NK-92 (cell line): ENCODE measurements around the gene GAS2L2.
"Not testable (repeated sequence)": the region's sequence is repeated elsewhere in the genome, so short reads cannot be mapped to it uniquely, and the experiment has no call there.

Experiments used
- DNase-seq: peaks from one replicate; lab custom pipeline; 2025; ENCODE audit not compliant: unreplicated experiment; lab: John Stamatoyannopoulos, UW

GAS2L2 gene

DNA sequence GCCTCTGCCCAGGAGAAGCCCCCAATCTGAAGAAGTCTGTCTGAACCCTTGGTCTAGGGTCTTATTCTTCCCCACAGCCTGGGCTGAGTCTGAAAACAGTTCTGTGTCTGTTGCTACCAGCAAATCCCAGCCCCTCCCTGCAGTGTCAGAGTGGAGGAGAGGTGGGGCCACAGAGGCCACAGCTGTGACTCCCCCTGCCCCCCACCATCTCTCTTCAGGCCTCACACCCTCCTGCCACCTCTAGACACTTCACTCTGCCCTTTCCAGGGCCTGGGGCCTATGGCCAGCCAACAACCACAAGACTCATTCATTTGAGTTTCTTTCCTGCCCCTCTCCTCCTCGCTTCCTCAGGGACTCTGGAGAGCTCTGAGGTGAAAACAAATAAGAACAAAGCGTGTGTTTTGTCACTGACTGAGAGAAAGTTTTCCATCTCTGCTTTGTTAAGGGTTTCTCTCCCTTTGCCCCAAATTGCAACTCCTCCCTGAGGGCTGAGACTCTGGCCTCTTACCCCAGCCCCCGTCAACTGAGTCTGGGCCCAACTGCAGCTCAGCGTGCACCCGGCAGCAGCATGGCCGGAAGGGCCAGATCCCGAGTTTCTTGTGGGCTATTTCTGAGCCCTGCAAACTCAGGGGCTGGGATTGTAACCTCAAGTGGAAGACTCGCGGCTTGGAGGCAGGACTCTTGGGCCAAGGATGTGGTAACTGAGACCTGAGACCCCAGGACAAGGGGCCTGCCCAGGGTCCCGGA lies 20.8 kb upstream of the GAS2L2 start:
- no peak for DNase-seq

DNA sequence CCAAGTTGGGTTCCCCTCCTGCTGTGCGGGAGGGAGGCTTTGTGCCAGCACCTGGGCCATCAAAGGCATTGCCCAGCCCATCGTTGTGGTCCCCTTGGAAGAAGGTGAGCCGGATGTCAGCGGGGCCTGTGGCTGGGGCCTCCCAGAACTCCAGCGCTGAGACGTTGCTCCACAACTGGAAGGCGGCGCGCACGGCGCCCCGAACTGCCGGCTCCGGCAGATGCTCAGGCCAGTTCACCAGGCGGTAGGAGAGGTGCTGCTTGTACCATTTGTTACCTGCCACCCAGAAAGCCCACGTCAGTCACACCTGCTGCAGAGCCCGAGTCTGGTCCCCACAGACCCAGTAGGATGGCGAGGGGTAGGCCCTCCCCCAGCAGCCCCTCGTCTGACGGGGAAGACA lies 20.1 kb upstream of the GAS2L2 start:
- DNase-seq, result no peak

DNA sequence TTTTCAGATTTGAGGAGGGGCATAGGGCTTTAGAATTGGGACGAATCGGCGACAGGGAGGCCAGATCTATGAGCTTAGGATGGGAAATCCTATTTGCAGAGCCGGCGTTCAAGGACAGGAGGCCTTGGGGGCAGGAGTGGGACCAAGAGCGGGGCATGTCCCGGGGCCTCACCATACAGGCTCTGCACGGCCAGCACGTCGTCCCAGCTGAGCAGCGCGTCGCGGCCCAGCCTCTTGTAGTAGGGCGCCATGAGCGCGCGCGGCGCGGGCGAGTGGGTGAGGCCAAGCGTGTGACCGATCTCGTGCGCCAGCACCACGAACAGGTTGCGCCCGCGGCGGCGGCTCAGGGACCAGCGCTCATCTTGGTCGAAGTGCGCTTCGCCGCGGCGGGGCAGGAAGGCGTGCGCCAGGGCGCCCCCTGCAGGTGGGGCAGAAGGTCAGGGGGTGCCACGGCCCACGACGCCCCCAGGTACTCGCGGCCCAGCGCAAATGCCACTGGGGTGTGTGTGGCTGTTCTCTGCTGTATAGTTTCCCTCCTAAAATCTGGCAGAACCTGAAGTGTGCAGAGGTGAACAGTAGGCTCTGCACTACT lies 17.0 kb upstream of the GAS2L2 start:
- no peak for DNase-seq

DNA sequence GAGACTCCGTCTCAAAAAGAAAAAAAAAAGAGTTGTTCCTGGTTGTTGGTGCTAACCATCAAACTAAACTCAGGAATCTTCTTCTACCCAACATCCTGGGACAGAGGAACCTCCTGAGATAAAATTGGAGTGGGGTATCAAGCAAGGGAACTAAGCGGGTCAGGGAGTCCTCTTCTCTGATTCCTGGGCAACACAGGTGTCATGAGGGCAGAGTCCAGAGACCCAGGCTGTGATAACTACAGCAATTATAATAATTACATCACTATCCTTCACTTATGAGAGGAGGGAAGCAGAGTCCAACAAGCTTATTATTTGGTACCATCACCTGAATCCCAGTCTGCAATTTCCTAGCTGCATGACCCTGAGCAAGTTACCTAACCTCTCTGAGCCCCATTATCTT lies 15.8 kb upstream of the GAS2L2 start:
- no peak for DNase-seq

DNA sequence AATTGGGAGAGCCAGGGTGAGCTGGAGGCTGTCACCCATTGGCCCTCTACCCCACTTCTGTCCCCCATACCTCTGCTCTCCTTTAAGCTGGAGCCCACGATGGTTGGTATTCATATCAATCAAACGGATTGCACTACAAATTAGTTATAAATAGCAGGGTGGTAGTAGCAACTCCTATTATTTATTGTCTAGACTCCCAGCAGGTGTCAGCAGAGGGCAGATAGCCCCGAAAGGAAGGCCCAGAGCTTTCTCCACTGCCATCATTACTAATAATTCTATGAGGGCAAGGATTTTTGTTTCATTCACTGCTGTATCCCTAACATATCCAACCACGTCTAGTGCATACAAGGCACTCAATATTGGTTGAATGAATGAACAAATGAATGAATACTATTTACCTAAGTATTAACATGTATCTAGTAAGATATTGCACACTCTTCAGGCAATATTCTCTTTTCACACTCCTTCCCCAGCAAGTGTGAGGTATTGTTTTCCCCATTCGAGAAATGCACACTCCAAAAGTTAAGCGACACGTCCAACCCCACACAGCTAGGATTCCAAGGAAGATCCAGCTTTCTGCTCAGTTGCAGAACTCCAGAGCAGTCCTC lies 14.0 kb upstream of the GAS2L2 start:
- no peak for DNase-seq

DNA sequence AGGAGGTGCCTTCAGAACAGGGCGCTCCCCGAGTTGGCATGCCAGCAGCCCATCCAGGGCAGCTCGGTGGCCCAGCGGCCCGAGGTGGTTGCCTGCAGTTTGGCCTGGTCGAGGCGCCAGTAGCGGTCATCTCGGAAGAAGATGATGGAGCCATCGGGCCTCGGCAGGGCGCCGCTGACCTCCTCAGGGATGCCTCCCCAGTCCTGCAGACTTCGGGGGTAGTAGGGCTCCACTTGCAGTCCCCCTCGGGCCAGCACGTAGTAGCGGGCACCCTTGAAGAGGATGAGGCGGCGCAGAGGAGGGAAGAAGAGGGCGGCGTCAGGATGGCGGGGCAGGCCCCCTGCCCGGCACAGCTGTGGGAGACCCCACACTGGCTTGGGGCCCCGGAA lies 13.4 kb upstream of the GAS2L2 start:
- no peak for DNase-seq

DNA sequence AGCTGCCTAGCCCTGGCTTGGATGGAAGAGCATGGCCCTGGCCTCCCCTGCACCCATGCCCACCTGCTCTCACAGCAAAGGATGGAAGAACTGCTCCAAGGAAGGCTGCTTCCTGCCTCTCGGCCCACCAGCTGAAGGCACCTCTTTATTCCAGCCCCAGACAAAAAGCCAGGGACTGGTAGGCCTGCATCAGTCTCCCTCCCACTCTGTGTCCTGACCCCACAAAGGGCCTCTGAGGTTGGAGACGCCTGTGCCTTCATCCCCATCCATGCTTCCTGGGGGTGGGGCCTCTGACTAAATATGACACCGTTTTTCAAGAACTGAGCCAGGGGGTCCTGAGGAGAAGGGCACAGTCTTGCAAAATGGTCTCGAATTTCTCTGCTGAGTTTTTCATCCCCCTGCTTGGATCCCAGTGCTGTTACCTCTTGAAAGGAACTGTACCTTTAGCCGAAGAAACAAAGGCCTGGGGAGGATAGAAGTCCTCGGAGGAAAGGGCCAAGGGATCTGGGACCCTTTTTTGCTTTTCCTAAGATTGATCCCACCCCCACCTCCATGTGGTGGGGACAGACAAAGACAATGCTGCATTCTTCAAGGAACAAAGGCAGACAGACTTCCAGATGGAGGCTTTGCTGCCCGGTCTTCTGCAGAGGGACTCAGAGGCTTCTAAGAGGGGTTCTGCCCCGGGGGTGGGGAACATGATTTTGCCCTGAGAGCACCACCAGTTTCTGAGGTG lies 12.9 kb upstream of the GAS2L2 start:
- no peak for DNase-seq

DNA sequence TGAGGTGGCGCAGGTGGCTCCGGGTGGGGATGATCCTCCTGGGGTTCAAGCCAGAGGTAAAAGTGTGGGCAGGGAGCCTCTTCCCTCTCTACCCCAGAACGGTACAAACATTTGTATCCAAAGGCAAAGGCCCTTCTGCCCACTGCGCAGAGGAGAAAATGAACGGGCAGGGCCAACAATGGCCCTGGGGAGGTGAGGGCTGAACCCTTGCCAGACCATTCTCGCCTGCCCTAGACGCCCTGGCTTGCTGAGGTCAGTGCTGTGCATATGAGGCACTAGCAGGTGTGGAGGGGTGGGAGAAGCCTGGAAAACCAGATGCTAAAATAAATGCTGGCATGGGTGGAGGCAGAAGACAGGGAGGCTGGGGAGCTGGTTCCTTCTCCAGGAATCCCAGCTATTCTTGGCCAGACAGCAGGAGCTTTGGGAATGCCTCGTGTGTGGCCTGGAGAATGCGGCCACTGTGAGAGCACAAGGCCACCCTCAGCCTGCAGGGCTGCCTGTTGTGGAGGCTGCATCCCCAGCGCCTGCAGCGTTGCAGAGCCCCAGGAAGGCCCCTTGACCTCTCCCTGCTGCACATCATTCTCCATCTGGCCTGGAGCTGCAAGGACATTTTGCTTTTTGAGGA lies 12.2 kb upstream of the GAS2L2 start:
- no peak for DNase-seq

DNA sequence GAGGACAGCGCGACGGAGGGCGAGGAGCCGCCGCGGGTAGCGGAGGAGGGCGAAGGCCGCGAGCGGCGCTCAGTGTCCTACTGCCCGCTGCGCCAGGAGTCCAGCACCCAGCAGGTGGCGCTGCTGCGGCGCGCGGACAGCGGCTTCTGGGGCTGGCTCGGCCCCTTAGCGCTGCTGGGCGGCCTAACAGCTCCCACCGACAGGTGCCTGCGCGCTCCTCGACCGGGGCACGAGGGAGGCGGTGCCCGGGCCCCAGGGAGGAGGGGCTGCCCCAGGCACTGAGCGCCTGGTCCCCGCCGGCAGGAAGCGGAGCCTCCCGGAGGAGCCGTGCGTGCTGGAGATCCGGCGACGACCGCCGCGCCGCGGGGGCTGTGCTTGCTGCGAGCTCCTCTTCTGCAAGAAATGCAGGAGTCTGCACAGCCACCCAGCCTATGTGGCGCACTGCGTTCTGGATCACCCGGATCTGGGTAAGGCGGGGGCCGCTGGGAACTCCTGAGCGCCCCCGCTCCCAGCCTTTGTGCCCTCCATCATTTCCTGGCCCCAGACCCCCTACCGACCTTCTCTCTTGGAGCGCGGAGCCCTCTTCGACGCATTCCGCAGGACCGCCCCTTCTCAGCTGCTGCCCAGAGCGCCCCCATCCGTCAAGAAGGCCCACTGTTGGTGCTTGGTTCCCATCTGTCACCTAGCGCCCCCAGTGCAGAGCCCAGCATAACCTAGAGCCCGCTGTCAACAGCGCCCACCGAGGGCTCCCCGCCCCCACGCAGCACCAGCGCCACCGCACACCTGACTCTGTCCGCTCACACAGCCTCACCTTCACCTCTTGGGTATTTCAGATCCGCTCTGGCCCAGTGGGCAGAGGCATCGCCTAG lies 11.3 kb upstream of the GAS2L2 start:
- DNase-seq, result no peak

DNA sequence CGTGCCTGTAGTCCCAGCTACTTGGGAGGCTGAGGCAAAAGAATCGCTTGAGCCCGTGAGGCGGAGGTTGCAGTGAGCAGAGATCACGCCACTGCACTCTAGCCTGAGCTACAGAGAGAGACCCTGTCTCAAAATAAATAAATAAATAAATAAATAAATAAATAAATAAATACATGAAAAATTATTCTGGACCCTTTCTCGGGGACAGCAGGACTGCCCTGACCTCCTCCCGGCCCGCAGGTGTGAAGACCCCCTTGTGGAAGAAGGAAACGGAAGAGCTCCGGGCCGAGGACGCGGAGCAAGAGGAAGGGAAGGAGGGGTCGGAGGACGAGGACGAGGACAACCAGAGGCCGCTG lies 10.7 kb upstream of the GAS2L2 start:
- no peak for DNase-seq

DNA sequence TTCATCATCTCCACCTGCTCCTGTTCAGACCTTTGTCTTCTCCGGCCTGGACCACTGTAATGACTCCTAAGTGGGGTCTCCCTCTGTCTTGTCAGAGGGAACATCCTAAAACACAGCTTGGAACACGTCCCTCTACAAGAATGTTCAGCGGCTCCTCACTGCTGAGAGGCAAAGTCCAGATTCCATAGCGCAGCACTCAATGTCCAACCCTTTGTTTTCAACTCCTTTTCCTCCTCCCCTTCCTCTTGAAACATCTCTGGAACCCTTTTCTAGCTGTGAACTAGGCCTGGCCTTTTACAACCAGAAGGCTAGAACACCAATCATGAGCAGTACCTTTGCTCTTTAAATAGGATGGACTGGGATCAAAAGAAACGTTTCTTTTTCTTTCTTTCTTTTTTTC lies 8.6 kb upstream of the GAS2L2 start:
- DNase-seq, result no peak

DNA sequence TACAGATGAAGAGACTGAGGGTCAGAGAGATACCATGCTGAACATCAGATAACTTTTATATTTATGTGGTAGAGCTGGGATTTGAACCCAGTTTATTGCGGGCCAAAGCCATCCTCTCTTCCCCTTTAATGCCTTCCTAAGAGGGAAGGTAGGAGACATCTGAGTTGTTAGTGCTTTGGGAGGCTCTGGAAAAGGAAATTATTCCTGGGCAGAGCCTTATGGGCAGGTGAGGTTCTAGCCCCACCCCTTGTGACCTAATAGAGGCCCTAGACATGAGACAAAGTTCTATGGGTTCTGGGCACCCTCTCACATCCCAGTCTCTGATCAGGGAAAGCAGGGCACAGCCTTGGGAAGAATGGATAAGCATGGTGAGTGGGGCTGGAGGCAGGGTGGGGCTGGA lies 7.5 kb upstream of the GAS2L2 start, which contains the start of gene C17orf50:
Gene C17orf50 (plus strand): TSS at position 301 of the 400 bp plus-strand sequence. CDS start 55 bp downstream, at position 356.
- no peak for DNase-seq

DNA sequence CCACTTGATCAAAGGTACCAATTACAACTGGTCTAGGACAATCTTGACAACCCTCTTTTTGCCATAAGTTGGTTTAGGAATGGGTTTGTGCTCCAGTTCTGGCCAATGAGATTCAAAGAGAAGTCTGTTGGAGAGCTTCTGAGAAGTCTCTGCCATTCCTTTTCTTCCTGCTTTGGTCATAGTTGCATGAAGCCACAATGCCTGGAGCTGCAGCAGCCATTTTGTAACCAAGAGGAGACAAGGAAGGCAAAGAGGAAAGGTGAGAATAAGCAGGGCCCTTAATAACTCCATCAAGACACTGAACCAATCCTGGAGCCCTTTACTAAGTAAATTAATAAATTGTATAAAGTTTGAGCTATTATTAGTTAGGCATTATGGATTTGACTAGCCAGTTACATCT lies 4.2 kb upstream of the GAS2L2 start:
- no peak for DNase-seq

DNA sequence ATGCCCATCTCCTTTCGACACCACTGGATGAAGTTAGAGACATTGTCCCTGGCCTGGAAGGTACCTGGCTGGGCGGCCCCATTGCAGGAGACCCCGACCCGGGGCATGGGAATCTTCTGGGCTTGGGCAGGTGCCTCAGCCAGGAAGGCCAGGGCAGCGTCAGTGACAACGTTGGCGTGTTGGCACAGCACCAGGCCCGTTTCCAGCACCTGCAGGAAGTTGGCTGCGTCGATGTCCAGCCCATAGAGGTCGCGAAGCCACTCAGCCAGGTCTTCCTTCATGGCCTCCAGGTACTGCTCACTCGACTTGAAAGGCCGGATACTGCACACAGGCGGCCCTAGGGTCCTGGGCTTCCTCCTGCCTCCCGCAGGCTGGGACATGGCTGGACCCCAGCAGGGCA lies 568 bp downstream of the GAS2L2 start:
- no peak for DNase-seq

DNA sequence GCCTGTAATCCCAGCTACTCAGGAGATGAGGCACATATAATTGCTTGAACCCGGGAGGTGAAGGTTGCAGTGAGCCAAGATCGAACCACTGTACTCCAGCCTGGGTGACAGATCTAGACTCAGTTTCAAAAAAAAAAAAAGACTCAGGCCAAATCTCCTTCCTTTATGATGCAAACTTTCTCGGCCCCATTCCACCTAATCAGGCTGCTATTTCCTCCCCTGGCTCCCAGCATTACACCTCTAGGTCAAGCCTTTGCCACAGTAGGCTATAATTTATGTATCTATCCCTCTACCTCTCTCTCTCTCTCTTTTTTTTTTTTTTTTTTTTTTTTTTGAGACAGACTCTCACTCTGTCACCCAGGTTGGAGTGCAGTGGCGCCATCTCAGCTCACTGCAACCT lies 1.5 kb downstream of the GAS2L2 start:
- DNase-seq, result not testable (repeated sequence)

DNA sequence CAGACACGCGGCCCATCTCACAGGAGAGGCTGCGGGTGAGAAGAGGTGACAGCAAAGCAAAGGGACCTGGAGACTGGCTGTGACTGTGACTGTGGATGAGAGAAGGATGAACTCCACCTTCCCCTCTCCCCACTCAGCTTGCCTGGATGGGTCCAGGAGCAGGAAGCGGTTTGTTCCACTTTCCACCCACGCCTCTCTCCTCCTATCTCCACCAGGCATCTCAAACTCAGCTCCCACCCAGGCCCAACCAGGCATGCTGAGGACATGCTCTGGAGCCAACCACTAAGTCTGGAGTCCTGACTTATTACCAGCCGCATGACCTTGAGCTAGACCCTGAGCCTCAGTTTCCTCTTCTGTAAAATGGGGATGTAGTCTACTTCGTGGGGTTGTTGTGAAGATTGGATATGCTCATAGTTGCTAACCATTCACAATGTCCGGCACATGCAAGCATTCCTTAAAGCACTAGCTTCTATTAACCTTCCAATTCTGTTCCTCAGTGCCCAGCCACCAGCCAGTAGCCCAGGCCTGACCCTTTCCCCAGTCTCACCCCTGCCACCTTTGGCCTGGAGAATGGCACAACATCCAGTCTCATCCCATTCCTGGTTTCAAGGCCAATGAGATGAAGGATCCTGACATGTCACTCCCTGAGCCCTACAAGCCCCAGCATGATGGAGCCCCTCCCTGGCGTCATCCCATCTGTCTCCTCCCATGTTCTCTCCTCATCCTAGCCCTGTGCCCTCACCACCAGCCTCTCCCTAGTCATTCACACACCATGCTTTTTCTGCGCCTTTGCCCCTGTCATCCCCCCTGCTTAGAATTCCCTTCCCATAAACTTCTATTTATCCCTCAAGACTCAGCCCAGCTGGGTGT lies 2.3 kb downstream of the GAS2L2 start:
- no peak for DNase-seq

DNA sequence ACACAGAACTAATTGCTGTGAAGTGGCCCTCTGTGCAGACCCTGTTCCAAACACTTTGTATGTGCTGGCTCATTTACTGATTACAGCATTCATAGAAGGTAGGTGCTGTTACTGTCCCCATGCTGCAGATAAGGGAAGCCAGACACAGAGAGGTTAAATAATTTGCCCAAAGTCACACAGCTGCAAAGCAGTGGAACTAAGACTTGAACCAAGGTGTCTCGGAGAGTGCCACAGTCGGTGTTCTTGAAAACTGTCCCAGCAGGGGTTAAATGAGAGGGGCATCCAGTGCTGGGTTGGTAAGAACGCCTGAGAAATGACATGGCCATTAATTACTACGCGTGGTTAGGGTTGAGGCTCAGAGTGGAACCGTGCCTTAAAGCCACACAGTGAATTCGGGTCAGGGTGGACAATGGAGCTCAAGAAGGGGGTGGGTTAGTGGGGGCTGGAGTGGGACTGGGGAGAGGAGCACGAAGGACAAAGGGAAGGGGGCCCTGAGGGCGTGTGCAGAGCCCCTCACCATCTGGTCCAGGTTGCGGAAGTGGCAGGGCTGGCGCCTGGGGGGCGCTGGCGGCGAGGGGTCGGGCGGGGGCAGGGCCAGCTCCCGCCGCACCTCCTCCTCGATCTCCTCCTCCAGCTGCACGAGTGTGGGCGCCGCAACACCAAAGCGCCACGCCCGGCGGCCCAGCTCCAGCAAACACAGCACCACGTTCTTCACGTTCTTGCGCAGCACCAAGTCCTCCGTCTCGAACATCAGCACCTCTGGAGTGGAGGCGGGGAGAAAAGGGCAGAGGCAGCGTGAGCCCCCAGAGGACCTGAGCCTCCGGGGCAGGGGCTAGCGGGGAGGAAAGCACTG lies 3.3 kb downstream of the GAS2L2 start:
- DNase-seq, result no peak

DNA sequence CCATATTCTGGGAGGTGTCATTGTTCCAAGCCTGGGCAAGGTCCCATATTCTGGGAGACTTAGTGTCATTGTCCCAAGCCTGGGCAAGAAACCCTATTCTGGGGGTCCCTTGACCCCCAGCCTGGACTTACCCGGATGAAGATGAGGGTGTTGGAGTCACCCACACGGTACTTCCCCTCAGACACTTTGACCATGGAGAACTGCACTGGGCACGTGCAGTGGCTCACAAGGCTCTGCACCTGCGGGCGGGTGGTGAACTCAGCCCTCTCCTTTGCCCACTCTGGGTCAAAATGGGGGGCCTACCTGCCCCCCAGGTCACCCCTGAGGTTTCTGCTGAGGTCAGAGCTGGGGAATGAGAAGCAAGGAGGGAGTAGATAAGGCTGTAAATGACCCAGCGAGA lies 4.1 kb downstream of the GAS2L2 start:
- DNase-seq, result no peak
